ENCODE results near the gene VPS36.
A peak's percentile ranks its signal among the peaks of the same experiment; 100 is the strongest.
"Not testable (repeated sequence)": the region's sequence is repeated elsewhere in the genome, so short reads cannot be mapped to it uniquely, and the experiment has no call there.

VPS36 gene

DNA sequence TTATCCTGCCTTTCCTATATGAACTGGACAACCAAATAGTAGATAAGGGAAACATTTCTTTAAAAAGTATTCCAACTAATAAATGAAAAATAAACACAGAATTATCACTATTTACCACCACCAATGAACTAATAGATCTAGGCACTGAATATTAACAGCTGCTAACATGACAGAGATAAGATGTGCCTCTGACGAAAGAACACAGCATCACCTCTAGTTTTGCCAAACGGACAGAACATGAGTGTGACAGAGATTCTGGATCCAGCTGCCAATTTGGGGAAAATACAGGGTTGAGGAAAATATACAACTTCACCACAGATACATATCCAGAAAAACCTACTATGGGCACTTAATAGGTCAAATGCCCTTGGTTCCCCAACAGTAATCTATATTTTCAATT, 18.0 kb downstream of the VPS36 start:
- DNase-seq: no peak

DNA sequence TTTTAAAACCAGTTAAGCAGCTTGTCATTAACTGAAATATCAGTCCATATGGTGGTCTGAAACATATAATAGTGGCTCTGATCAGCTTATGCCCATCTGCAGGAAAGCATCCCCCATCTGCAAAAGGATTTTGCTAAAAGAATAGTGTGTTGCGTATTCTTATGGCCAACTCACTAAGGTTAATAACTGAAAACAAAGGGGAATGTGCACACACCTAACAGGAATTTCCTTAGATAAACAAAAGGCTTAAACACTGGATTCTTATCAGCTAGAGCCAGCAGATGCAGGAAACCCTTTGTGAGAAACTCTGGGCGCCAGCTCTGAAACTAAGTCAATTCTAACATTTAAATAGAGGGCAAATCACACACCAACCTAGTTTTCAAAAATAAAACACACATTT, 22.1 kb downstream of the VPS36 start:
- DNase-seq: peak; percentile 64

DNA sequence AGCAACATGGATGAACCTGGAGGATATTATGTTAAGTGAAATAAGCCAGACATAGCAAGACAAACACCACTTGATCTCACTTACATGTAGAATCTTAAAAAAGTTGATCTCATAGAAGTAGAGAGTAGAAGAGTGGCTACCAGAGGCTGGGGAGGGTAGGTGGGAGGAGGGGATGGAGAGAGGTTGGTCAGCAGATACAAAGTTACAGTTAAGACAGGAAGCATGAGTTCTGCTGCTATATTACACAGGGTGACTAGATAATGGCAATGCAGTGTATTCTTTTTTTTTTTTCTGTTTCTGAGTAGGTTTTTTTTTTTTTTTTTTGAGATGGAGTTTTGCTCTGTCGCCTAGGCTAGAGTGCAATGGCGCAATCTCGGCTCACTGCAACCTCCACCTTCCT, 29.2 kb downstream of the VPS36 start:
- peak; percentile 69 for DNase-seq

DNA sequence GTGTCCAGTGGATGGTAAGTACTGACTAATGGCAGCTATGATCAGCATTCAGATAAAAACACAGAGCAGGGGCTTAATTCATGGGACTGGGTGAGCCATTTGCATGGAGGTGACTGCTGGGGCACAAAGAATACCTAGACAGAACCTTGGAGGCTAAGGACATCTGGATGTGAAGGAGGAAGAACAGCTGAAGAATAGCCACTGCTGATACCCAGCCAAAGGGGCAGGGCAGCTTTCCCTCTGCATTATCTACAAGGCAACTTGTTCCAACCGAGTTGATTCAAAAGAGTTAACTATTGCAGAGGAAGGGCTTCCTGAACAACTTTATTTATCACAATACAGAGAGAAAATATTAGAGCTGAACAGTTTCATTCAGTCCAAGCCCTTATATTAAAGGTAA, 31.4 kb downstream of the VPS36 start:
- peak; percentile 33 for DNase-seq

DNA sequence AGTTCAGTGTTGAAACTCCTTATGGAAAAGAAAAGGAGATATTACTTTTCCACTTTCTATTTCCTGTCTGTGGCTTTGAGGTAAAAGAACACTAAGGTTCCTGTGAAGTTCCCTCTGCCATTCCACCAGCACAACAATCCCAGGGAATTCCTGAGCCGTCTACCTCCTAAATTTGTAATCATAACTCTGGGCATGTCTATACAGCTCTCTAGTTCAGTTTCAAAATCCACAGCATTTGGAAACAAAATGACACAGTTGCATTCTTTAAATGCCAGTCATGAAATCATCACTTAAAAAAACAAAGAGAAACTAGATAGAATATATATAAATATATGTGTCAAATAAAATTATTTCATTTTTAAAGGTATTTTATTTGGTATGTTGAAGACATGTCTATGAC, 35.5 kb downstream of the VPS36 start:
- DNase-seq: no peak

DNA sequence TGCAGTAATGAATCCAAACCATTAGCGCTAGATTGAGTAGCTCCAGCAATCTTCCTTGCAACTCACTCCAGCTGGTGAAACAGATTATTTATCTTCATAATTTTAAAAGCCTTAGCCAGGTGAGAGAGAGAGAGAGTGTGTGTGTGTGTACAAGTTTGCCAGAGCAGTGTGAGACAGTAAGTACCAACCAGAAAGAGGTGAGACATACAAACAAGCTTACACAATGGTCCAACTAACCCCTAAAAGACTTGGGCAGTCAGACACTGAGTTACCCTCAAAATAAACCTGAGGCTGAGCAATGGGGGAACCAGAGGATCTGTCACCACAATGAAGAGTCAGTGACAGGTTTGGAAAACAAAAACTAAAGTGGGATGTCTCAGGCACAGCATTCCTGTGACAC, 36.4 kb downstream of the VPS36 start:
- DNase-seq: no peak

DNA sequence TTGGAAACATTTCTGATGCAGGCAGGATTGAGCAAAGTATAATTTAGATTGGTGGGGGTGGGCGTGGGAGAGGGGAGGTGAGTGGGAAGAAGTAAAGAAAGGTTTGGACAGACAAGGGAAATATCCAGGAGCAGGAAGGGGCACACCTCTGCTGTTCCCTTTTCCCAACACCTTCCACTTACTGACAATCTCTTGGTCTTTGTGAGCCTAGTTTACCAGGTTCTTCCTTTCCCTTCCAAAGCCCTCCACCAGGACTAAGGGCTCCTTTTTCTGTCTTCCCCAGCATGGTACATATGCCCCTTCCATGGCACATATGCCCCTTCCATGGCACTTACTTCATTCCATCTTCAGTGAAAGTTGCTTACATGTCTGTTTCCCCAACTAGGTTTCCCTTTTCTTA, 38.3 kb downstream of the VPS36 start:
- DNase-seq: no peak

DNA sequence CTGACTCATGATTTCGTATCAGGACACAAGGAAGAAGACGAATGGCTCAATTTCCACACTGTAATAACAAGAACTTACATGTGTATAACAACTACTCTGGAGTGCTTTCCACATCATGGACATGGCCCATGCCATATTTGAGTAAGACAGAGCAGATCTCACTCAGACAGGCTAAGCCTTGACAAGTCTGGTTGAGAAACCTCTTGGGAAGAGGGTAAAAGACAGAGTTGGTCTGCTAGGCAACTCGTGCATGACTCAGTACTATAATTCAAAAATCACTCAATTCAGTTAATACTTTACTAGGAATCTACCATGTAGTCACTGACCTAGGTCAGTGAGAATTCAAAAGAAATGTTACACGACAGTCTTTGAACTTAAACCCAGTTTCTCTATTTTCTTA, 38.8 kb downstream of the VPS36 start:
- no peak for DNase-seq

DNA sequence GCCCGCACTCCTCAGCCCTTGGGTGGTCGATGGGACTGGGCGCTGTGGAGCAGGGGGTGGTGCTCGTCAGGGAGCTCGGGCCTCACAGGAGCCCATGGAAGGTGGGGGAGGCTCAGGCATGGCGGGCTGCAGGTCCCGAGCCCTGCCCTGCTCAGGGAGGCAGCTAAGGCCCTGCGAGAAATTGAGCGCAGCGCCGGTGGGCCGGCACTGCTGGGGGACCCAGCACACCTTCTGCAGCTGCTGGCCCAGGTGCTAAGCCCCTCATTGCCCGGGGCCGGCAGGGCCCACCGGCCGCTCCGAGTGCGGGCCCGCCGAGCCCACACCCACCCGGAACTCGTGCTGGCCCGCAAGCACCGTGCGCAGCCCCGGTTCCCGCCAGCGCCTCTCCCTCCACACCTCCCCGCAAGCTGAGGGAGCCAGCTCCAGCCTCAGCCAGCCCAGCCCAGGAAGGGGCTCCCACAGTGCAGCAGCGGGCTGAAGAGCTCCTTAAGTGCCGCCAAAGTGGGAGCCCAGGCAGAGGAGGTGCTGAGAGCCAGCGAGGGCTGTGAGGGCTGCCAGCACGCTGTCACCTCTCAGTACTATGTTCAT, 42.3 kb downstream of the VPS36 start:
- DNase-seq: not testable (repeated sequence)

DNA sequence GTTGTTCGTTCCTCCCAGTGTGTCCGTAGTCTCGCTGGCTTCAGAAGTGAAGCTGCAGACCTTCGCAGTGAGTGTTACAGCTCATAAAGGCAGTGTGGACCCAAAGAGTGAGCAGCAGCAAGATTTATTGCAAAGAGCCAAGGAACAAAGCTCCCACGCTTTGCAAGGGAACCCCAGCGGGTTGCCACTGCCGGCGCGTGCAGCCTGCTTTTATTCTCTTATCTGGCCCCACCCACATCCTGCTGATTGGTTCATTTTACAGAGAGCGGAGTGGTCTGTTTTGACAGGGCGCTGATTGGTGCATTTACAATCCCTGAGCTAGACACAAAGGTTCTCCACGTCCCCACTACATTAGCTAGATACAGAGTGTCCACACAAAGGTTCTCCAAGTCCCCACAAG, 43.0 kb downstream of the VPS36 start:
- DNase-seq: not testable (repeated sequence)

DNA sequence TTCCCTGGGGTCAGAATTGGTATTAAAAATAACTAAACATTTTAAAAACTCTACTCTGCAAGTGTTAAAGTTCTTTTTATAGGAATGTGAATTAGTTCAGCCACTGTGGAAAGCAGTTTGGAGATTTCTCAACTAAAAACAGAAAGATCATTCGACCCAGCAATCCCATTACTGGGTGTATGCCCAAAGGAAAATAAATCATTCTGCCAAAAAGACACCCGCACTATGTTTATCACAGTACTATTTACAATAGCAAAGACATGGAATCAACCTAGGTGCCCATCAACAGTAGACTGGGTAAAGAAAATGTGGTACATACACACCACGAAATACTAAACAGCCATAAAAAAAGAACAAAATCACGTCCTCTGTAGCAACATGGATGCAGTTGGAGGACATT, 43.8 kb downstream of the VPS36 start:
- DNase-seq: no peak

DNA sequence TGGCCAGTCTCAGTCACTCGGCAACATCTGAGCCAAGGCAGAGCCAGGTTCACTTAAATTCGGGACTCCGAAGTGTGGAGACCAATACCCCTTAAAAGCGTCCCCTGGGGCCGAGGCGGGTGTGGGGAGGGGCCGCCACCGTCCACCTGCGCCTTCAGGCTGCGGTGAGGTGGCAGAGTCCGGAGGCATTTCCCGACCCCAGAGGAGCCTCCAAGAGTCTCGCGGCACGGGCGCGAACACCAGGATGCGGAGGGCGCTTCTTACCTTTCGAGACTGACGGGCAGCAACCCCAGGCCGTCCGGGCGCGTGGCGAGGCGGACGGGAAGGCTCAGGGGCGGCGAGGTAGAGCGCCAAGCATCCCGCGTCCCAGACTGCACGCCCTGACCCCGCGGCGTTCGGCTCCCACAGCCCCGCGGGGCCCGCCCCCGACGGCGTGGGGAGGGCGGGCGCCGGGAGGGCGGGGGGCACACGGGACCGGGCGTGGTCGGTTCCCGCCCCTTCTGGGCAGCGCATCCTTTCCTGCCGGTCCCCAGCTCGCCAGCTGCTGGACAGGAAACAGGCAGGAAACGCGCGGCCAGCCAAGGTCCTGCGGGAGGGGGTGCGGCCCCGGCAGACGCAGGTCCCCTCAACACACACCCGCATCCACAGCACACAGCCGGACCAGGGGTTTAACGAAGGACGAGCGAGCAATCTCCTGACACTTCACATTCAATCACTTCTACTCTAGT, 44.5 kb downstream of the VPS36 start, which contains the start of gene THSD1:
Gene THSD1 (minus strand): TSS at position 406 of the 728 bp plus-strand sequence. CDS start 3,572 bp downstream, outside the sequence.
- DNase-seq: peak; percentile 43

DNA sequence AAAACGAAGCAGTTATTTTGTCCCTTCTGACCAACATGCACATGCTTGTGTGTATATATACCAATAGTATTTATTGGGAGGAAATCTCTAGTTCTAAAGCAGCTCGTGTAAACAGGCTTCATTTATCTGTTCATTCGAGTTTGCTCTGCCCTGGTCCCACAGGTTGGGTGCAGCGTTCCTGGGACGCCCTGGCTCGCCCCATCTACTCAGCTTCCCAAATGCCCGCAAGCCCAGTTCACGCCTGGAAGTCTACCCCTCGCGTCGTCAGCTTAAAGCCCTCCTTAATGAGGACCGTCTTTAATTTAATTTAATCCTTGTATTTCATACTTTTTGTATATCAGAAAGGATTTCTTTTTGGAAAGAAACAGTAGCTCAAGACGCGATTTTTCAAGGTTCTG, 45.1 kb downstream of the VPS36 start:
- no peak for DNase-seq

DNA sequence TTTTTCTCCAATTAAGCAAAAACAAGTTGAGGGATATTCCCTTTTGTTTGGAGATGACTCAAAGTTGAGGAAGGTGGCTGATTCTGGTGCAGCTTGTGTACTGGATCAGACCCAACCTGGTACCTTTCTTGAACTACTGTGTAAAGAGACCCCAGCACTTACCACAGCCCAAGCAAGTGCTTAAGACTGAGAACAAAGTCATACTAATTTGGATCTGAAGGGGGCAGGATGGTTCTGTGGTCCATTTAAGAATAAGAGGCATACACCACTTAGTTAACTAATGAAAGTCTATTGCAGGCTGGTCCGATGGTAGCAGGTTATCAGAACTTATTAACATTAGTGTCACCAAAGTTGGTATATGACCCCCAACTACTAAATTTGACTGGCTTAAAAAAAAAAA, 50.7 kb downstream of the VPS36 start:
- peak; percentile 39 for DNase-seq

DNA sequence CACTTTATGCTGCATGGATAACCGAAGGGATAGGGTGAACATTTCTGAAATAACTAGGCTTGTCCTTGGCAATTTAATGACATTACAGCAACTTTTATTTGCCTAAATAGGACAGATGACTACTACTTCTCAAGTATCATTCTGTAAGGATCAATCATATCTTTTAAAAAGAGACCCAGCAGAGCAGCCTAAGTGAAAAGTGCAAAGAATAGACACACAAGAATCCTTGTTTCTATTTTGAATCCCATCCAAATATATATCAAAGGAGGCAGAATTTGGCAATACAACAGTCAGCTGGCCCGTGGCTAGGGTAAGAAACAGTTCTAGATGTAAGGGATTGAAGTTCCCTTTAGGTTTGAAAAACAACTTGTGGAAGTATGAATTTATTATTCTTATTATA, 51.4 kb downstream of the VPS36 start:
- peak; percentile 12 for DNase-seq

DNA sequence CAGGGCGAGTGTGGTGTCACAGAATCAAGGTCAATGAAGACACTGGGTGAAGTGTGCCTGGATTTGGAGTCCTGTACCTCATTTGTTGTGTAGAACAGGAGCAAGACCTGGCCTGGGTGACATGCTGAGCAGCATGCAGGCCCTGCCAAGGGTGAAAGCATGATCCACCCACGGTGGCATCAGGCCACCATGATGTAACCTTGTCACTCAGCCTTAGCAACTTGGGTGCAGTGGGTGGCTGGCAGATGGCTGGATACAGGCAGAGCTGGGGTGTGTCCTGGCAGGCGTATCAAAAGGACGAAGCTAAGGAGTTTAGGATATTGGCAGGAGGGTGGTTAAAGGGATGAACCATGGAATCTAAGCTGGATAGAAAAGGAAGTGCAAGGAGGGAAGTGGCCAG, 54.7 kb downstream of the VPS36 start:
- no peak for DNase-seq

DNA sequence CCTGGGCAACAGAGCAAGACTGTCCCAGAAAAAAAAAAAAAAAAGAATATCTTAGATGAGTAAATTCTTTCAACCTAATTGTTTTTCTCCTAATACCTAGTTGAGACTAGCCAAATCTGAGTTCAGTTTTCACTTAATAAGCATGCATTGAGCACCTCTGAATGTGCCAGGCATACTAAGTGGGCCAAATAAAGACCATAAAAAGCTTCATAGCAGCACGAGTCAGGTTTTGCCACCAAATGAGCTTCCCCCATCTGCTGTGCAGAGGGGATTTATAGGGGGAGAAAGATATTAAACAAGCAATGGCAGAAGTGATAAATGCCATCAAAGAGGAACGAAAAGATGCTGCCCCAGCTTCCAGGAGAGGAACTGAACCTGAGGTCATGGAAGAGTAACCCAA, 55.8 kb downstream of the VPS36 start:
- DNase-seq: no peak

DNA sequence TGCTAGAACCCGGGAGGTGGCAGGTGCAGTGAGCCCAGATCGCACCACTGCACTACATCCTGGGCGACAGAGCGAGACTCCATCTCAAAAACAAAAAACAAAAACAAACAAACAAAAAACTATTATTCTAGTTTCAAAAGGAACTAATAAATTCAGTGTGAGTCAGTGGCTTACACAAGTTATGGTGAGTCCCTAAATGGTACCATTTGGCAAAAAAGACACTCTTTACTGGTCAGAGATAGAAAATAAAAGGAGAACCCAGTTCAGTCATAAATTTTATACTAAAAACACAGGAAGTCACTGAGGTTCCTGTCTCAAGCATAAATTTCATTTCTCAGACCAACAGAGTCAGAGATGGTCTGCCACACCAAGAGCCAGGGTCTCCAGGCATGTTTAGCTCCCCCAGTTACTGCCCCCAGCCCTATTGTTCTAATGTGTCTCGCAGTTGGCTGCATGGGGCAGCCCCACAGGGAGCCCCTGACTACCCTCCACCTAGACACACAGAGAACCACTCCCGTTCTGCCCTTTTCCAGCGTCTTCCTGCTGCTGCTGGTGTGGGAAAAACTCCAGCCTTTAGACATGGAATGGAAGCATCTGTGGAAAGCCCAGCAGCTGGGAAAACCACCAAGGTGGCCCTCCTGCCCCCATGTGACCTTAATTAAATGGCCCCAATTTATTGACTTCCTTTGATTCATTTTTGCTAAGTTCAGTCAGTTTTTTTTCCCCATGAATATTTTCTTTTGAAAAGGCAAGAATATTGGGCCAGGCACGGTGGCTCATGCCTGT, 56.7 kb downstream of the VPS36 start:
- DNase-seq: no peak

DNA sequence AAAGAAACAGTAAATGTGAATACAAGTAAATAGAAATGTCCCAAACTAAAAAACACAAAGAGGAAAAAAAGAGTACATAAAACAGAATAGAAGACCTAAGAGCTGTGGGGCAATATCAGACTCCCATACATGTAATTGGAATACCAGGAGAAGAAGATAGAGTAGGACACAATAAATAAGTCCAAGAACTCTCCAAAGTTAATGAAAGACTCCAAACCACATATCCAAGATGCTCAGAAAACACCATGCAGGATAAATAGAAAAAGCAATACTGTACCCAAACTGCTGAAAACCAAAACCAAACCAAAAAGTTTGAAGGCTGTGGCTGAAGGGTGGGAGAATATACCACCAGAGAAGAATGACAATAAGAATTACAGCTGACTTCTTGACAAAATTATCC, 62.7 kb downstream of the VPS36 start:
- DNase-seq: no peak

DNA sequence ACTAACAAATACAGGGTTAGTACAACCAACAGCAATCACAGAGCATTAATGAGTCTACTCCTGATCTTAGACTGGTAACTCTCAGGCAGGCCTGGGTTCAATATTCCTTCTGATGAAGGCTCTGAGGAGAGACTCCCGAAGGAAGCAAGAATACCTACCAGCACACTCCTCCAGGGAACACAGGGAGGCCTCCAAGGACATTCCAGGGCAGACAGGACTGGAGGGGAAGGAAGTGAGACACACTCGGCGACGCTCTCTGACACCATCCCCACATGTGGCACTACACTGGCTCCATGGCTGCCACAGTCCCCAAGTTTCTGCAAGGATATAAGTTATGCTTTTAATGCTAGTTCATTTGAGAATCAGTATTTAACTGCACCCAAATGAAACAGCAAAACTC, 64.6 kb downstream of the VPS36 start:
- no peak for DNase-seq

DNA sequence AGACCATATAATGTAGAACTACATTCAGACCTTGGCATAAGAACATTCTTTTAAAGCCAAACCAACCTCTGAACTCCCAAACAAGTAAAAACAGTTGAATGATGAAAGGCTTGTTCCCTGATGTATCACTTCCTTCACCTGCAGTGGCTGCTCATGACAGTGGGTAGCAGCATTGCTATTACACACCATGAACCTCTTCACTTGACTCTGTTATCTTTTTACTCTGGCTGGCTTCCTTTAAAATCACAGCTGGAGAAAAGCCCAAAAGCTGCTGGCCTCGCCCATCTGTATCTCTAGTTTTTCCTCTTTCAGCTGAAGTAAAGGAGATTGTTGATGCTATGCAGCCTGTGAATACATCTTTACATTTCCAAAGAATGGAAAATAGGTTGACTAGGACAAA, 67.1 kb downstream of the VPS36 start:
- peak; percentile 47 for DNase-seq

DNA sequence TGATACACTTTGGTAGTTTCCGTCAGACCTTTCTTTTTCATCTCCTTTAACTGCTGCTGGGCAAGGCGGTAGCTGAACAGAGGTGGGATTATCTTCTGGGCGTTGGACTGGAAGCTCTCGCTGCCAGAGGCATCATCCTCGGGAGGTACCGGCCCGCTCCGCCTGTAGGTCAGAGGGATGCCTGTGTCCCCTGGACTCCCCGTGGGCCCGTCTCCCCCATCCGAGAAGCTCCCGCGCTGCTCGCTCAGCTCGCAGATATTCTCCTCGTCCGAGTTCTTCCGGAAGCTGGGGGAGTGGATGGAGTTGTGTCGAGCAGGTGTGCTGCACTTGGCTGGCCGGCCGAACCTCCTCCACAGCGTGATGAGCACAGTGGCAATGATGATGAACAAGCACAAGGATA, 72.1 kb downstream of the VPS36 start:
- DNase-seq: no peak

DNA sequence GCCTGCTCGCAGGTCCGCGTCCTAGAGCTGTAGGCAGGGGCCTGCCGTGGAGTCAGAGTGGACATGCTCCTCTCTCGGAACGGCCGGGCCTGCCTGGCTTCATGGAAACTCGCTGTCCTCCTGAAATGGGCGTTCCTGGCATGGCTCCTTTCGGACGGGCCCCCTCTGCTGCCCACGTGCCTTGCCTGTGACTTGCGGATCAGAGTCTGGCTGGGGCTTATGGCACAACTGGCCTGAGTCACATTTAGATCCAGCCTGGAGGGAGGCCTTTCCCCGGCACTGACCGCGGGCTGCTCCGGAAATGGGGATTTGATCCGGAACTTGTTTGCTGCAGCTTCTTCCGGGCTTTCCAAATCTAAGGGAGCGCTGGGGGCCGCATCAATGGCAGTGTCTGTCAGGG, 72.5 kb downstream of the VPS36 start:
- DNase-seq: no peak

DNA sequence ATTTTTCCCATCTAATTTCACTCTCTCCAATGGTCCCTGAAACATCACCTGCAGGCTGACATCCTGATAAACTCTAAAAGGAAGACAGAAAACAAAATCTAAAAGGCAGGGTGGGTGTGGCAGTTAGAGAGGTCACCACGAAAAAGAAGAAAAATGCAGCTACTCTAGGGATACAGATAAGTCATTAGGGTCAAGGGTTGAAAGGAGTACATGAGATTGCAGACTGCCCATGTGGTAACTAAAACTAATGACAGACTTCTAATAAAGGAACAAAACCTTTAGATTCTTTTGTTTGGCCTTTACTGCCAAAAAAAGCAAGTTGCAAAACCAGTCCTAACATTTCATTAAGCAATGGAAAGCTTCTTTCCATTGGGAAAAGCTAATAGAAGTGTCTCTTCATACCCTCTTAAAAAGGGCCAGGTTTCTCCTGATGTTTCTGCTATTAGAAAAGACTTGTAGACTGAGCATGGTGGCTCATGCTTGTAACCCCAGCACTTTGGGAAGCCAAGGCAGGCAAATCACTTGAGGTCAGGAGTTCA, 75.5 kb downstream of the VPS36 start:
- no peak for DNase-seq

All from hematopoietic multipotent progenitor cell treated with erythropoietin and hydrocortisone succinate and interleukin-3 and kit ligand, for 4 days (in vitro differentiated cells).